Keratinocyte (primary cell): ENCODE measurements around the gene FAAP20. TPM values are rescaled to one million over a fixed set of nuclear protein-coding genes. Genes with fewer than 3 reads are reported as not detected.

Experiments used
- DNase-seq: peaks from one replicate; pipeline ENCODE4 v3.0.0-alpha.2; 2011; ENCODE audit warnings: low read depth, missing footprints, low spot score
- FAIRE-seq: peaks from 2 replicates; lab custom pipeline; 2011; peaks lifted over from hg19 to GRCh38; lab: Jason Lieb, UNC
- H2AFZ ChIP-seq: 2 replicates; pipeline ENCODE4 v1.6.0; 2012; ENCODE audit warnings: low read length, control low read depth, inconsistent platforms; ENCODE audit not compliant: control insufficient read depth
- H3K27ac ChIP-seq: 2 replicates; pipeline ENCODE4 v1.5.1; 2011; ENCODE audit warnings: low read length; ENCODE audit not compliant: control insufficient read depth, insufficient read depth
- H3K27me3 ChIP-seq: 3 replicates; pipeline ENCODE4 v1.6.0; 2011; ENCODE audit warnings: low read length; ENCODE audit not compliant: control insufficient read depth, insufficient read depth; ENCODE audit errors: extremely low read depth
- H3K36me3 ChIP-seq, 2 experiments: 2 replicates in 1 of 2; 3 replicates in 1 of 2; pipeline ENCODE4 v1.5.1; 2011; ENCODE audit warnings: low read length in 2 of 2, mild to moderate bottlenecking in 1 of 2; ENCODE audit not compliant: control insufficient read depth in 2 of 2, insufficient read depth in 2 of 2; ENCODE audit errors: extremely low read depth in 1 of 2
- H3K4me1 ChIP-seq: 3 replicates; pipeline ENCODE4 v1.5.1; 2011; ENCODE audit warnings: low read length; ENCODE audit not compliant: control insufficient read depth, insufficient read depth; ENCODE audit errors: extremely low read depth
- H3K4me2 ChIP-seq: 3 replicates; pipeline ENCODE4 v1.6.0; 2011; ENCODE audit warnings: low read depth, low read length; ENCODE audit not compliant: control insufficient read depth, insufficient read depth; ENCODE audit errors: extremely low read depth
- H3K4me3 ChIP-seq, 3 experiments: fragments of 200-600 bp in 1 of 3; sonication (generic) in 1 of 3; 2 replicates in 2 of 3; 3 replicates in 1 of 3; pipeline ENCODE4 v1.5.1; 2011 to 2016; ENCODE audit warnings: low read length in 3 of 3, mild to moderate bottlenecking in 3 of 3, control low read depth in 2 of 3, inconsistent platforms in 1 of 3, low read depth in 1 of 3, mixed read lengths in 1 of 3, mixed run types in 1 of 3, moderate library complexity in 1 of 3; ENCODE audit not compliant: control insufficient read depth in 2 of 3, insufficient read depth in 2 of 3; ENCODE audit errors: extremely low read depth in 1 of 3
- H3K79me2 ChIP-seq: 2 replicates; pipeline ENCODE4 v1.6.0; 2012; ENCODE audit warnings: low read length; ENCODE audit not compliant: control insufficient read depth, insufficient read depth
- H3K9ac ChIP-seq: 3 replicates; pipeline ENCODE4 v1.6.0; 2011; ENCODE audit warnings: low read length; ENCODE audit not compliant: control insufficient read depth, insufficient read depth; ENCODE audit errors: extremely low read depth
- H3K9me1 ChIP-seq: 3 replicates; pipeline ENCODE4 v1.6.0; 2011; ENCODE audit warnings: low read length; ENCODE audit not compliant: control insufficient read depth, insufficient read depth; ENCODE audit errors: extremely low read depth
- H3K9me3 ChIP-seq: 2 replicates; pipeline ENCODE4 v1.5.1; 2012; ENCODE audit warnings: low read depth, low read length; ENCODE audit not compliant: control insufficient read depth
- H4K20me1 ChIP-seq: 3 replicates; pipeline ENCODE4 v1.6.0; 2011; ENCODE audit warnings: low read length; ENCODE audit not compliant: control insufficient read depth, insufficient read depth; ENCODE audit errors: extremely low read depth
- EZH2 ChIP-seq: IDR thresholded peaks from one replicate; pipeline ENCODE4 v1.6.1; 2012; ENCODE audit warnings: inconsistent platforms, mild to moderate bottlenecking, low read length, moderate library complexity
- dilution Hi-C: fragments of 300-500 bp; cut with MboI; formaldehyde crosslinking; loops from one replicate; pipeline ENCODE4 v1.7.0; 2020; ENCODE audit warnings: low sequenced_read_pairs; ENCODE audit not compliant: extremely low pct_ligation_motif_present
- polyA plus RNA-seq, 5 experiments: library from polyadenylated mRNA; depleted of rRNA in 3 of 5; stranded (reverse) in 3 of 5; stranded (forward) in 1 of 5; unstranded in 1 of 5; fragments of >200 nt; gene quantifications; 1 replicate in 1 of 5; 2 replicates in 3 of 5; 3 replicates in 1 of 5; pipeline versions ENCODE4 v1.2.1 to v1.2.3, GENCODE V29; 2011 to 2012; ENCODE audit warnings: missing spikeins in 2 of 5, low read depth in 1 of 5, low replicate concordance in 1 of 5
- TF ChIP-seq, protein P1 (sequence below), 3 experiments: IDR thresholded peaks in 1 of 3; conservative IDR thresholded peaks in 1 of 3; optimal IDR thresholded peaks in 1 of 3; 2 replicates in 2 of 3; 3 replicates in 1 of 3; pipeline versions ENCODE3 to v1.5.1; 2011; ENCODE audit warnings: low read length in 3 of 3, mild to moderate bottlenecking in 3 of 3, moderate library complexity in 2 of 3, control low read depth in 1 of 3, inconsistent platforms in 1 of 3; ENCODE audit not compliant: insufficient read depth in 2 of 3; ENCODE audit errors: extremely low read depth in 1 of 3

The FAAP20 gene
- polyA plus RNA-seq, 1 donor (not counting 4 experiments of a cell fraction or from before 2014, with no cell fraction given): 7.3 TPM

DNA sequence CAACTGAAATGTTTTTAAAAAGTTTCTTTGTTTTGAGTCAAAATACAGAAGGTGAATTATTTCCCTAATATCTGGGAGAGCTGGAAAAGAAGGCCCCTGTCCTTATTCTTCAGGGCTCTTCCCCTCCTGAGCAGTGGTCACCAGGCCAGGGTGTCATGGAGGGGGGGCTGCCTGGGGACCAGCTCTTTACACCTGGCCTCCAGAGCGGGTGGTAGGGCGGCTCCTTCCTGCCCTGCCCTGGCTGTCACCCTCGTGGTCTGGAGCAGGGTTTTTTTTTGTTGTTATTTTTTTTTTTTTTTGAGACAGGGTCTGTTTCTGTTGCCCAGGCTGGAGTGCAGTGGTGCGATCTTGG is 40.2 kb upstream of the FAAP20 start:
- Histone ChIP-seq H3K4me2 (peak overlapping the region; percentile 63), H2AFZ (no peak overlapping the region), H3K79me2 (peaks cover 99% of the 10 kb centered on the region), H3K4me1 (peaks cover 50% of the 10 kb centered on the region), H3K9ac (peak overlapping the region; percentile 48), H3K27ac (peak overlapping the region; percentile 44), H3K9me1 (peaks cover 5% of the 10 kb centered on the region), H3K36me3 (no peaks in the 10 kb centered on the region), H3K27me3 (no peaks in the 10 kb centered on the region), H4K20me1 (peaks cover 73% of the 10 kb centered on the region), H3K4me3 (peak overlapping the region in 1 of 3 experiments; percentile 19), H3K9me3 (no peaks in the 10 kb centered on the region)
- dilution Hi-C loops: no loop called here
- DNase-seq: no peak
- TF ChIP-seq, protein P1, sequence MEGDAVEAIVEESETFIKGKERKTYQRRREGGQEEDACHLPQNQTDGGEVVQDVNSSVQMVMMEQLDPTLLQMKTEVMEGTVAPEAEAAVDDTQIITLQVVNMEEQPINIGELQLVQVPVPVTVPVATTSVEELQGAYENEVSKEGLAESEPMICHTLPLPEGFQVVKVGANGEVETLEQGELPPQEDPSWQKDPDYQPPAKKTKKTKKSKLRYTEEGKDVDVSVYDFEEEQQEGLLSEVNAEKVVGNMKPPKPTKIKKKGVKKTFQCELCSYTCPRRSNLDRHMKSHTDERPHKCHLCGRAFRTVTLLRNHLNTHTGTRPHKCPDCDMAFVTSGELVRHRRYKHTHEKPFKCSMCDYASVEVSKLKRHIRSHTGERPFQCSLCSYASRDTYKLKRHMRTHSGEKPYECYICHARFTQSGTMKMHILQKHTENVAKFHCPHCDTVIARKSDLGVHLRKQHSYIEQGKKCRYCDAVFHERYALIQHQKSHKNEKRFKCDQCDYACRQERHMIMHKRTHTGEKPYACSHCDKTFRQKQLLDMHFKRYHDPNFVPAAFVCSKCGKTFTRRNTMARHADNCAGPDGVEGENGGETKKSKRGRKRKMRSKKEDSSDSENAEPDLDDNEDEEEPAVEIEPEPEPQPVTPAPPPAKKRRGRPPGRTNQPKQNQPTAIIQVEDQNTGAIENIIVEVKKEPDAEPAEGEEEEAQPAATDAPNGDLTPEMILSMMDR (optimal IDR thresholded peaks at IDR 0.05 in 1 of 3, IDR thresholded peaks at IDR 0.05 in 1 of 3, conservative IDR thresholded peaks at IDR 0.05 in 1 of 3; ENCODE audit: extremely low read depth in 1 of 3, insufficient read depth in 2 of 3, low read length in 3 of 3): no peak
- TF ChIP-seq EZH2: no peak
- FAIRE-seq: no peak

DNA sequence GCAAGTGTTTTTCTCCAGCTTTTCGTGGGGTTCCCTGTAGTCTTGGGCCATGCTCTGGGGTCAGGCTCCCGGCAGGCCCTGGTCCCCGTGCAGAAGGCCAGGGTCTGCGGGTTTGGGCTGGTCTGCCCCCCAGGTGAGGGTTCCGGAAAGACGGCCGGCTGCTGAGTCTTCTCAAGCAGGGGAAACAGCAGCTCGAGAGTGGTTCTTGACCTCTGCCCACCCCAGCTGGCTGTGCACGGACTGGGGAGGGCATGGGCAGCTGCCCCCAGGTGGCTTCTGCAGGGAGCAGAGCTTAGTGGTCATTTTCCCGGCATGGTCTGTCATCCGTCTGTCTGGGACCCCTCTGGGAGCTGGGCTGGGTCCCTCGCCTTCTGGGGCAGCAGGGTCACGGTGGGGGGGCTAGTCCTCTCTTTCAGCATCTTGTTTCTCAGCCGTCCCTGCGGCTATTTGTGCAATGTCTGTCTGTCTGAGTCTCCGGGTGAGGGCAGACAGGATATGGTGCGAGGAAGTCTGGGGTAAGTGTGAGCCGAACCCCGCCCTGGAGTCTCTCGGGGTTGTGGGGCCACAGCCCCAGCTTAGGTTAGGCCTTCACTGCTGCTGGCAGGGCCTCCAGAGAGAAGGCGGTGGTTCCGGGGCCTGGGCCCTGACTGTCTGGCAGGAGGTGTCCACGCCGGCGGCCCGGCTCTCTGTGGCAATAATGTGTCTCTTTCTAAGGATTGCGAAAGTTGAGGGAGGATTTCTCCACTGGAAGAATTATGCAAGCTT is 39.6 kb upstream of the FAAP20 start:
- H3K4me3 ChIP-seq: peak overlapping the region in 2 of 3 experiments; percentile 19 to 21
- peaks cover 45% of the 10 kb centered on the region for H3K4me1 ChIP-seq
- DNase-seq (no peak), FAIRE-seq (no peak)
- no peaks in the 10 kb centered on the region for H3K9me3 ChIP-seq
- H3K9ac ChIP-seq: peak overlapping the region; percentile 48
- peaks cover 1% of the 10 kb centered on the region for H3K9me1 ChIP-seq
- peak overlapping the region; percentile 44 for H3K27ac ChIP-seq
- peak overlapping the region; percentile 63 for H3K4me2 ChIP-seq
- TF ChIP-seq, protein P1 (optimal IDR thresholded peaks at IDR 0.05 in 1 of 3, IDR thresholded peaks at IDR 0.05 in 1 of 3, conservative IDR thresholded peaks at IDR 0.05 in 1 of 3; ENCODE audit: extremely low read depth in 1 of 3, insufficient read depth in 2 of 3, low read length in 3 of 3): no peak
- H3K79me2 ChIP-seq: peaks cover 99% of the 10 kb centered on the region
- no peaks in the 10 kb centered on the region for H3K27me3 ChIP-seq
- dilution Hi-C loops: no loop called here
- no peaks in the 10 kb centered on the region for H3K36me3 ChIP-seq
- peaks cover 74% of the 10 kb centered on the region for H4K20me1 ChIP-seq
- no peak overlapping the region for H2AFZ ChIP-seq
